PFSK-1 (cell line): ENCODE measurements around the gene ZNF664.

Source experiments
- FOXP2 ChIP-seq: optimal IDR thresholded peaks from 2 replicates; pipeline ENCODE3; 2011; ENCODE audit warnings: borderline replicate concordance, control low read depth, inconsistent platforms; ENCODE audit not compliant: insufficient read depth; ENCODE audit errors: extremely low read length, extremely low read depth
- POLR2AphosphoS5 ChIP-seq: IDR thresholded peaks from 2 replicates; pipeline ENCODE4 v1.6.1; 2012; ENCODE audit warnings: low read depth, mild to moderate bottlenecking, control low read depth, low read length, moderate library complexity
- REST ChIP-seq, 2 experiments: IDR thresholded peaks; 2 replicates each; pipeline versions ENCODE4 v1.6.1 to v1.8.0; 2011 to 2012; ENCODE audit warnings: low read depth in 2 of 2, low read length in 2 of 2, control low read depth in 1 of 2, inconsistent platforms in 1 of 2, mild to moderate bottlenecking in 1 of 2, moderate library complexity in 1 of 2; ENCODE audit not compliant: insufficient read depth in 1 of 2
- SIN3A ChIP-seq: IDR thresholded peaks from 2 replicates; pipeline ENCODE4 v1.6.1; 2012; ENCODE audit warnings: mild to moderate bottlenecking, low read length, moderate library complexity, borderline replicate concordance; ENCODE audit not compliant: insufficient read depth
- TAF1 ChIP-seq: IDR thresholded peaks from 2 replicates; pipeline ENCODE4 v1.6.1; 2012; ENCODE audit warnings: low read length, control low read depth, borderline replicate concordance; ENCODE audit not compliant: insufficient read depth

GRCh38 chr12:123963821-123964220 is 9.2 kb upstream of the ZNF664 start:
- TF ChIP-seq SIN3A (no peak), POLR2AphosphoS5 (no peak), TAF1 (no peak), REST (IDR thresholded peaks at IDR 0.05; ENCODE audit: insufficient read depth in 1 of 2, low read depth in 2 of 2, low read length in 2 of 2) (no peak), FOXP2 (no peak)
